GM12872 (cell line): ENCODE measurements around the gene RTTN.

ENCODE experiments used
- CTCF ChIP-seq: IDR thresholded peaks from 3 replicates; pipeline ENCODE4 v1.5.1; 2011; ENCODE audit warnings: low read depth, mild to moderate bottlenecking, low read length, moderate library complexity; ENCODE audit not compliant: insufficient read depth

The RTTN gene

DNA sequence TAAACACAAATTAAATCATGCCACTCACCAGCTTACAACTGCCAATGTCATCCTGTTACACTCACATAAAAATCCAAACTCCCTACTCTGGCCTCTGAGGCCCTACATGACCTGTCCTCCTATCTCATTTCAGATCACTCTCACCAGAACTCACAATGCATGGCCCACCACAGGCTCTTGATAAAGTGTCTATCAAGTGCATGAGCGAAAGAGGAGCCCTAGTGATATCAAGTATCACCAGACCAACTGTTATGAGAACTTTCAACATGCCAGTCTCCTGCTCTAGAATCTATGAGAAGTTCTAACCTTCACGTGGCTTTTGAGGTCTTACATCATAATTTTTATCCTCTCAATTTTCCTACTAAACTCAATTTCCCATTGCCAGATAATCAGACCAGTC, 181.4 kb downstream of the RTTN start:
- TF ChIP-seq CTCF: no peak

DNA sequence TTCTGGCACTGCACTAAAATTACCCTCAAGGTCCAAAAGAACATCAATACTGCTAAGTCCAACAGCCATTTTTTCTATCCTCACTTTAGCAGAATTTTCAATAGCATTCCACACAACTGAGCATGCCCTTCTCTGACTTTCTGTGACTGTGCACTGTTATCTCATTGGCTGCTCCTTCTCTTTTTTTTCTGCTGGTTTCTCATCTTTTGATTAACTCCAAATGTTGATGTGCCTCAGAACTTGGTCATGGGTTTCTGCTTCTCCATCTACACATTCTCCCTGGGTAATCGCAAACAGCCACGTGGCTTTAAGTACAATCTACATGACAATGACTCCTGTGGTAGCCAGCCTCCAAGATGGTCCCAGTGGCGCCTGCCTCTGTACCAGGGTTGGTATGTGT, 182.9 kb downstream of the RTTN start:
- no peak for TF ChIP-seq CTCF

GRCh38 chr18:70021498-70021897, 184.0 kb downstream of the RTTN start:
- no peak for TF ChIP-seq CTCF

DNA sequence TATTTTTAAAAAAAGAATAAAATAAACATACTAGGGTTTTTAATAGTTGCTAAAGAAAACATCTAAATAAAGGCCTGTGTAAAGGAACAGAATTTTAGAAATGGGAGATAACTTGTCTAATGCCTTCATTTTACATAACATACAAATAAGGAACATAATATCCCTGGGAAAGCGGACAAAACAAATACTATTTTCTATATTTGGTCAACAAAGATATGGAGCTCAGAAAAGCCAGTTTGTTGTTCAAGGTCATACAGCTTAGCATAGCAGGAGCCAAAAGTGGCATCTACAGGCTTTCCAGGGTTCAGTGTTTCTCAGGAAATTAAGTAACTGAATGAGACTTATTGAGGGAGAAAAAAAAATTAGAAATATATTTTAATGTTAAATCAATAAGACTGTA, 184.4 kb downstream of the RTTN start:
- no peak for TF ChIP-seq CTCF

DNA sequence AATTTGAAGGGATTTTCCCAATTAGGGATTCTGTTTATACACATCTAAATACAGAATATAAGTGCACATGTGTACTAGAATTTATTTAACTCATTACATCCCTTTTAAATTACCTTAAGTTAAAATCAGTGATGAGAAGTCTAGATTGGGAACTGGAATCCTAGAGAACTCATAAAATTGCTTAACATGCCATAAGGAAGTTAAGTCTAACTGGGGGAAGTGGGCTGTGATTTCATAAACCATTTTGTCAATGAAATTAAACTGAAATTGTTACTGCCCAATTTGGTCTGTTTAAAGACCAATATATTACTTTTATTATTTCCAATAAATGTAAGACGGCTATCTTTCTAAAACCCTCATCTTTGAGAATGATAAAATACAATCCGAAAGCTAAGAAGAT, 185.5 kb downstream of the RTTN start:
- no peak for TF ChIP-seq CTCF

- TF ChIP-seq CTCF: no peak
Observed at GRCh38 chr18:70019136-70019535, 186.4 kb downstream of the RTTN start.

DNA sequence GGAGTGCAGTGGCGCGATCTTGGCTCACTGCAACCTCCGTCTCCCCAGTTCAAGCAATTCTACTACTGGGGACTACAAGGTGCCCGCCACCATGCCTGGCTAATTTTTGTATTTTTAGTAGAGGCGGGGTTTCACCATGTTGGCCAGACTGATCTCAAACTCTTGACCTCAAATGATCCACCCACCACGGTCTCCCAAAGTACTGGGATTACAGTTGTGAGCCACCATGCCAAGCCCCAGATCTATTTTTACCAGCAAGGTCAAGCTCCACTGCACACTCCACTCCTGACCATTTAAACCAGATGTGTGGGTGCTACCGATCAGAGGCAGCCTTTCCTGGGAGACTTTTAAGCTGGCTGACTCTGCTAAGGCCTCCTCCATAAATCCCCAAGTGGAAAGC, 190.4 kb downstream of the RTTN start:
- TF ChIP-seq CTCF: no peak

GRCh38 chr18:70005580-70005979, 199.9 kb downstream of the RTTN start:
- no peak for TF ChIP-seq CTCF
